NT2/D1 (cell line): ENCODE data around the gene HRH1.

Source experiments
- SUZ12 ChIP-seq: IDR thresholded peaks from 2 replicates; pipeline ENCODE4 v1.6.1; 2011; ENCODE audit not compliant: insufficient read length, insufficient read depth; ENCODE audit errors: extremely low read depth
- YY1 ChIP-seq: IDR thresholded peaks from 2 replicates; pipeline ENCODE4 v1.6.1; 2011; ENCODE audit not compliant: insufficient read length, insufficient read depth
- ZNF274 ChIP-seq: IDR thresholded peaks from 2 replicates; pipeline ENCODE4 v1.6.1; 2011; ENCODE audit warnings: mild to moderate bottlenecking, low read depth, low read length

- TF ChIP-seq ZNF274 (no peak), YY1 (no peak), SUZ12 (no peak)
Observed at GRCh38 chr3:11156026-11156410, 1.7 kb downstream of the HRH1 start.
